ENCODE measurements around the gene RPL31. TPM values are rescaled to one million over a fixed set of nuclear protein-coding genes. Genes with fewer than 3 reads are reported as not detected.

The RPL31 gene
- total and polyA plus RNA-seq, 12 donors: 610 to 4,595 (median 717) TPM

- H3K4me3 ChIP-seq: no peak overlapping the region
- peaks cover 0 to 59% (median 13%) of the 10 kb centered on the region in 9 donors for H3K36me3 ChIP-seq
- DNase-seq: no peak
- no peaks in the 10 kb centered on the region for H3K9me3 ChIP-seq
- no peak overlapping the region for H3K27ac ChIP-seq
- 91 to 95% methylated on average over 3 of the region's 3 CpGs for WGBS, 2 donors
- intact Hi-C loops (cut with DNase I): loop anchor here in 5 of 10 donors (5.0 to 10.0 kb wide), 7 partner anchors 85 to 575 kb away; partner anchors contain the start of genes CHST10 (in 1 of the 5) and NPAS2 (in 1 of the 5)
- peaks cover 0 to 2% (median 0%) of the 10 kb centered on the region in 9 donors for H3K4me1 ChIP-seq
- ATAC-seq: no peak
- no peak for TF ChIP-seq CTCF (IDR thresholded peaks at IDR 0.05)
- no peaks in the 10 kb centered on the region for H3K27me3 ChIP-seq
Measured at GRCh38 chr2:100989666-100990065, 12.4 kb upstream of the RPL31 start.

- Histone ChIP-seq H3K27ac (no peak overlapping the region), H3K36me3 (peaks cover 0 to 64% (median 13%) of the 10 kb centered on the region in 9 donors)
Measured at GRCh38 chr2:100990166-100990565, 11.9 kb upstream of the RPL31 start.

DNA sequence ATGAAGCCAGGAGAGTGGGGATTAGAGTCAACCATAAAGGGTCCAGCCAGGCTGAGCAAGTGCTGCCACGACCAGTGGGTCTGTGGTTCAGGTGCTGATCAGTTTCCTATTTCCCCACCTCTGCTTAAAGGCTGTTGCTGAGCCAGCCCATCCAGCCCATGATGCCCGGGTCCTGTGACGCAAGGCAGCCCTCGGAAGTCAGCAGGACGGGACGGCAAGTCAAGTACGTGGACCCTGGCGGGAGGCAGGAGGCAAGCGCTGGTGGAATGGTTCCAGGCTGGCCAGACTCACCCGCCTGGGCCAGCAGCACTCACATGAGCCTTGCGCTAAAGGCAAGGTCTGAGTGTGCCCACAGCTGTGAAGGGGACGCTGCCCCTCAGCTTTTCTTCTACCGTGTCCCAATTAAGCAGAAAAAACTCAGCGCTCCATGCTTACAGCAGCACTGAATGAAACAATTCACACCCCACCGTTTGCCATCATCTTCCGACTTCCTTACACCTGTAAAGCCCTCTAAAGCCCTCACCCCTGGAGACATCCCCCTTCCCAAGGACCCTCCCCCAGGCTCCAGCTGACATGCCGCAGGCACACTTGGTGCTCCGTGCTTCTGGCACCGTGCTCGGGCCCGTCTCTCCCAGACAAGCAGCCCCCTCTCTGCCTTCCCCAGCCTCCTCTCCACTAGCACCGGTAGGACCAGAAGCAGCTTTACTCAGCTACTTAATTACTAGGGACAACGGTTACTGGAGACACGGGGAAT is 11.3 kb upstream of the RPL31 start:
- Histone ChIP-seq H3K27me3 (no peaks in the 10 kb centered on the region), H3K9me3 (no peaks in the 10 kb centered on the region), H3K36me3 (peaks cover 0 to 71% (median 13%) of the 10 kb centered on the region in 9 donors), H3K4me1 (no peaks in the 10 kb centered on the region), H3K27ac (no peak overlapping the region), H3K4me3 (no peak overlapping the region)
- intact Hi-C loops (cut with DNase I): no loop called here
- ATAC-seq (peak in 1 of 8 donors; percentile 9), DNase-seq (no peak)
- no peak for TF ChIP-seq CTCF (IDR thresholded peaks at IDR 0.05)
- WGBS, 2 donors: 82 to 84% methylated on average over 24 of the region's 24 CpGs

More at GRCh38 chr2:100990166-100990565, 11.9 kb upstream of the RPL31 start:
- TF ChIP-seq CTCF (IDR thresholded peaks at IDR 0.05): no peak
- 95% methylated on average over 9 of the region's 9 CpGs for WGBS, 2 donors
- no peak for DNase-seq
- Histone ChIP-seq H3K9me3 (no peaks in the 10 kb centered on the region), H3K4me3 (no peak overlapping the region), H3K27me3 (no peaks in the 10 kb centered on the region), H3K4me1 (no peaks in the 10 kb centered on the region)
- intact Hi-C loops (cut with DNase I): no loop called here
- no peak for ATAC-seq

- DNase-seq (no peak), ATAC-seq (no peak)
- TF ChIP-seq CTCF (IDR thresholded peaks at IDR 0.05): no peak
- Histone ChIP-seq H3K27me3 (no peaks in the 10 kb centered on the region), H3K4me1 (no peaks in the 10 kb centered on the region), H3K36me3 (peaks cover 0 to 77% (median 13%) of the 10 kb centered on the region in 9 donors), H3K4me3 (no peak overlapping the region), H3K27ac (no peak overlapping the region), H3K9me3 (no peaks in the 10 kb centered on the region)
- intact Hi-C loops (cut with DNase I): no loop called here
- WGBS, 2 donors: 92 to 94% methylated on average over 5 of the region's 5 CpGs
Measured at GRCh38 chr2:100991404-100991773, 10.7 kb upstream of the RPL31 start.
